OCI-LY7 (cell line): Measurements from ENCODE around the gene ENTPD7.

Experiments
- EZH2phosphoT487 ChIP-seq: fragments of 200-600 bp; sonication (generic); IDR thresholded peaks from 2 replicates; pipeline ENCODE4 v1.6.1; 2018; ENCODE audit warnings: low read depth, borderline replicate concordance, mild to moderate bottlenecking, mixed run types, antibody characterized with exemption, low read length, moderate library complexity, mixed read lengths
- TF ChIP-seq, protein P1 (sequence below): fragments of 200-600 bp; sonication (generic); conservative IDR thresholded peaks from 2 replicates; pipeline ENCODE4 v1.5.1; 2014; ENCODE audit warnings: mild to moderate bottlenecking, antibody characterized with exemption, low read length, moderate library complexity, mixed read lengths

DNA sequence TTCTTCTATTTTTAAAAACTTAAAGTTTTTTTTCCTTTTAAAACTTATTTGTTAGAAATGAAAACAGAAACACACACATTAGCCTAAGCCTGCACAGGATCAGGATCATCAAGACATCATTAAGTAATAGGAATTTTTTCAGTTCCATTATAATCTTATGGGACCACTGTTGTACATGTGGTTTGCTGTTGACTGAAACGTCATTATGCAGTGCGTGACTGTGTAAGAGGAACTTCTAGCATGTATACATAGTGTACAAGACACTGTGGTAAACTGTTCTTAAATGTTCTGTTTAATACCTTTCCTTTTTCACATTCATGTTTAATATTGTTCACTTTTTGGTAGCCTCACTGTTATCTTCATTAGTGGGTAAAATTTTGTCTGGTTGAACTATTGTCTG is 12.1 kb downstream of the ENTPD7 start:
- TF ChIP-seq, protein P1, sequence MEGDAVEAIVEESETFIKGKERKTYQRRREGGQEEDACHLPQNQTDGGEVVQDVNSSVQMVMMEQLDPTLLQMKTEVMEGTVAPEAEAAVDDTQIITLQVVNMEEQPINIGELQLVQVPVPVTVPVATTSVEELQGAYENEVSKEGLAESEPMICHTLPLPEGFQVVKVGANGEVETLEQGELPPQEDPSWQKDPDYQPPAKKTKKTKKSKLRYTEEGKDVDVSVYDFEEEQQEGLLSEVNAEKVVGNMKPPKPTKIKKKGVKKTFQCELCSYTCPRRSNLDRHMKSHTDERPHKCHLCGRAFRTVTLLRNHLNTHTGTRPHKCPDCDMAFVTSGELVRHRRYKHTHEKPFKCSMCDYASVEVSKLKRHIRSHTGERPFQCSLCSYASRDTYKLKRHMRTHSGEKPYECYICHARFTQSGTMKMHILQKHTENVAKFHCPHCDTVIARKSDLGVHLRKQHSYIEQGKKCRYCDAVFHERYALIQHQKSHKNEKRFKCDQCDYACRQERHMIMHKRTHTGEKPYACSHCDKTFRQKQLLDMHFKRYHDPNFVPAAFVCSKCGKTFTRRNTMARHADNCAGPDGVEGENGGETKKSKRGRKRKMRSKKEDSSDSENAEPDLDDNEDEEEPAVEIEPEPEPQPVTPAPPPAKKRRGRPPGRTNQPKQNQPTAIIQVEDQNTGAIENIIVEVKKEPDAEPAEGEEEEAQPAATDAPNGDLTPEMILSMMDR: no peak
- TF ChIP-seq EZH2phosphoT487: no peak
